Measurements from ENCODE around the gene HMOX2.

DNA sequence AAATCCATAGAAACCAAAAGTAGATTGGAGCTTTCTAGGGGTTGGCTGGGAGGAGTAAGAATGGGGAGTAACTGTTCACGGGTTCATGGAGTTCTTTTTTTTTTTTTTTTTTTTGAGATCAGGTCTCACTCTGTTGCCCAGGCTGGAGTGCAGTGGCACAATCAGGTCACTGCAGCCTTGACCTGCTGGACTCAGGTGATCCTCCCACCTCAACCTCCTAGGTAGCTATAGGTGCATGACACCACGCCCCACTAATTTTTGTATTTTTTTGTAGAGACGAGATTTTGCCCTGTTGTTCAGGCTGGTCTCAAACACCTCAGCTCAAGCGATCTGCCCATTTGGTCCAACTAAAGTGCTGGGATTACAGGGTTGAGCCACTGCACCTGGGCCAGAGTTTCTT lies 3.3 kb upstream of the HMOX2 start:
- TF ChIP-seq GATA2 (IDR thresholded peaks at IDR 0.05; ENCODE audit: low read depth, low read length) (no peak), GATA3 (IDR thresholded peaks at IDR 0.05; ENCODE audit: low read depth, low read length) (no peak)
